Activated T-cell treated with anti-CD3 and anti-CD28 coated beads for 4 hours (primary cell): ENCODE data around the gene RCBTB2.

Experiments
- DNase-seq: peaks from one replicate; pipeline ENCODE4 v3.0.0-alpha.2; 2020

The RCBTB2 gene

GRCh38 chr13:48443442-48444208 lies 89.3 kb downstream of the RCBTB2 start:
- DNase-seq, result no peak
